Choroid plexus epithelial cell (primary cell): ENCODE results near the gene ACO2.
A peak's percentile ranks its signal among the peaks of the same experiment; 100 is the strongest.

Experiments
- DNase-seq: peaks from one replicate; pipeline ENCODE4 v3.0.0-alpha.2; 2010; ENCODE audit warnings: low read depth
- H3K4me3 ChIP-seq: 2 replicates; pipeline ENCODE4 v1.5.1; 2011; ENCODE audit warnings: low read depth, mild to moderate bottlenecking, control low read depth, low read length, moderate library complexity
- CTCF ChIP-seq: conservative IDR thresholded peaks from 2 replicates; pipeline ENCODE4 v1.5.1; 2011; ENCODE audit warnings: low read depth, mild to moderate bottlenecking, control low read depth, inconsistent platforms, low read length, moderate library complexity

Gene ACO2

GRCh38 chr22:41478473-41478872, 9.6 kb downstream of the ACO2 start:
- H3K4me3 ChIP-seq: no peak overlapping the region
- DNase-seq: no peak
- no peak for TF ChIP-seq CTCF

GRCh38 chr22:41478891-41479521, 10.1 kb downstream of the ACO2 start:
- TF ChIP-seq CTCF: no peak
- DNase-seq: peak; percentile 63
- H3K4me3 ChIP-seq: no peak overlapping the region

- TF ChIP-seq CTCF: peak; percentile 47
- DNase-seq: peak; percentile 88
- no peak overlapping the region for H3K4me3 ChIP-seq
These were observed 10.9 kb downstream of the ACO2 start for GRCh38 chr22:41479671-41480396.

- peak; percentile 77 for DNase-seq
- no peak overlapping the region for H3K4me3 ChIP-seq
- no peak for TF ChIP-seq CTCF
These were observed 11.4 kb downstream of the ACO2 start for GRCh38 chr22:41480397-41480735.

GRCh38 chr22:41481131-41481830, 12.4 kb downstream of the ACO2 start:
- no peak overlapping the region for H3K4me3 ChIP-seq
- no peak for TF ChIP-seq CTCF
- DNase-seq: no peak

GRCh38 chr22:41481925-41482318, 13.0 kb downstream of the ACO2 start:
- DNase-seq: no peak

More at GRCh38 chr22:41481925-41482318, 13.0 kb downstream of the ACO2 start:
- no peak for TF ChIP-seq CTCF
- no peak overlapping the region for H3K4me3 ChIP-seq
